H1 (cell line): ENCODE data around the gene RUNX1. TPM values are rescaled to one million over a fixed set of nuclear protein-coding genes. Genes with fewer than 3 reads are reported as not detected.

Experiments used
- CTCF ChIA-PET: fragments of 300-600 bp; sonication (Branson Sonifier 250); formaldehyde crosslinking; loops from one replicate; lab custom pipeline; 2021; ENCODE audit not compliant: partially characterized antibody; lab: Charles Lee
- POLR2A ChIA-PET: fragments of 300-600 bp; sonication (Branson Sonifier 250); formaldehyde crosslinking; loops from one replicate; lab custom pipeline; 2021; ENCODE audit warnings: inconsistent platforms; ENCODE audit not compliant: partially characterized antibody; lab: Charles Lee
- DNase-seq, 2 experiments: peaks; one replicate each; pipeline versions ENCODE4 v3.0.0 to v3.0.0-alpha.2; 2010 to 2022; ENCODE audit warnings: low spot score in 2 of 2, low read depth in 1 of 2, mixed read lengths in 1 of 2
- FAIRE-seq: peaks from 2 replicates; lab custom pipeline; 2011; peaks lifted over from hg19 to GRCh38; lab: Jason Lieb, UNC
- H2AFZ ChIP-seq: 2 replicates; pipeline ENCODE4 v1.8.1; 2012; ENCODE audit warnings: low read length, inconsistent platforms
- H2AK5ac ChIP-seq: 2 replicates; pipeline ENCODE4 v1.6.1; 2013; ENCODE audit warnings: low read depth, low read length
- H2BK120ac ChIP-seq: replicated peaks from 2 replicates; pipeline ENCODE3; 2013; ENCODE audit warnings: low read depth, low read length, inconsistent platforms
- H2BK12ac ChIP-seq: 2 replicates; pipeline ENCODE4 v1.6.1; 2013; ENCODE audit warnings: low read depth, low read length
- H2BK15ac ChIP-seq: 2 replicates; pipeline ENCODE4 v1.6.1; 2013; ENCODE audit warnings: low read length
- H2BK20ac ChIP-seq: 2 replicates; pipeline ENCODE4 v1.6.1; 2013; ENCODE audit warnings: low read length
- H2BK5ac ChIP-seq: 2 replicates; pipeline ENCODE4 v1.6.1; 2013; ENCODE audit warnings: low read depth, low read length
- H3K14ac ChIP-seq: 2 replicates; pipeline ENCODE4 v1.6.1; 2013; ENCODE audit warnings: inconsistent platforms; ENCODE audit not compliant: insufficient read length
- H3K18ac ChIP-seq: 2 replicates; pipeline ENCODE4 v1.6.1; 2013; ENCODE audit warnings: low read length; ENCODE audit errors: extremely low read depth
- H3K23ac ChIP-seq: 2 replicates; pipeline ENCODE4 v1.6.1; 2013; ENCODE audit warnings: inconsistent platforms; ENCODE audit not compliant: insufficient read length
- H3K23me2 ChIP-seq: 2 replicates; pipeline ENCODE4 v1.6.1; 2013; ENCODE audit warnings: low read depth, low read length
- H3K27ac ChIP-seq: 2 replicates; pipeline ENCODE4 v1.6.1; 2011; ENCODE audit warnings: low read depth, low read length, inconsistent platforms
- H3K27me3 ChIP-seq, 4 experiments: replicated peaks in 1 of 4; 1 replicate in 1 of 4; 2 replicates in 3 of 4; pipeline versions ENCODE4 v1.6.1 to v1.8.1; 2011 to 2013; ENCODE audit warnings: low read length in 3 of 4, mild to moderate bottlenecking in 3 of 4, inconsistent platforms in 2 of 4, mixed read lengths in 2 of 4, moderate library complexity in 1 of 4; ENCODE audit not compliant: control insufficient read depth in 3 of 4, insufficient read depth in 3 of 4; ENCODE audit errors: extremely low read depth in 1 of 4
- H3K36me3 ChIP-seq, 4 experiments: 2 replicates each; pipeline versions ENCODE4 v1.6.1 to v1.8.1; 2011 to 2013; ENCODE audit warnings: mild to moderate bottlenecking in 4 of 4, low read length in 3 of 4, moderate library complexity in 2 of 4, control low read depth in 1 of 4, inconsistent platforms in 1 of 4; ENCODE audit not compliant: insufficient read depth in 4 of 4, control insufficient read depth in 2 of 4
- H3K4ac ChIP-seq: replicated peaks from 2 replicates; pipeline ENCODE3; 2013; ENCODE audit warnings: low read length, low read depth, mixed read lengths, inconsistent platforms; ENCODE audit not compliant: insufficient read length
- H3K4me1 ChIP-seq, 4 experiments: replicated peaks in 1 of 4; 1 replicate in 1 of 4; 2 replicates in 3 of 4; pipeline versions ENCODE4 v1.6.1 to v1.8.1; 2011 to 2013; ENCODE audit warnings: low read length in 3 of 4, inconsistent platforms in 2 of 4, mixed read lengths in 1 of 4; ENCODE audit not compliant: insufficient read depth in 4 of 4, control insufficient read depth in 3 of 4
- H3K4me2 ChIP-seq, 2 experiments: 2 replicates each; pipeline versions ENCODE4 v1.6.1 to v1.8.1; 2011 to 2013; ENCODE audit warnings: low read depth in 2 of 2, low read length in 2 of 2, control low read depth in 1 of 2, inconsistent platforms in 1 of 2, mild to moderate bottlenecking in 1 of 2; ENCODE audit not compliant: insufficient read depth in 1 of 2
- H3K4me3 ChIP-seq, 4 experiments: fragments of 200-600, 300-600 bp in 1 of 4; sonication (generic), shearing (Covaris generic), sonication (Bioruptor Twin) in 1 of 4; 2 replicates each; pipeline versions ENCODE4 v1.5.1 to v1.8.1; 2011 to 2016; ENCODE audit warnings: low read length in 4 of 4, low read depth in 3 of 4, control low read depth in 2 of 4, inconsistent platforms in 2 of 4, mild to moderate bottlenecking in 2 of 4, mixed read lengths in 1 of 4, moderate library complexity in 1 of 4; ENCODE audit not compliant: insufficient read depth in 2 of 4; ENCODE audit errors: extremely low read depth in 1 of 4
- H3K56ac ChIP-seq: replicated peaks from 2 replicates; pipeline ENCODE3; 2013; ENCODE audit warnings: low read depth, mild to moderate bottlenecking, mixed read lengths, low read length, inconsistent platforms; ENCODE audit not compliant: insufficient read length
- H3K79me1 ChIP-seq: 2 replicates; pipeline ENCODE4 v1.6.1; 2013; ENCODE audit warnings: low read depth, low read length, control low read depth
- H3K79me2 ChIP-seq, 2 experiments: 2 replicates each; pipeline versions ENCODE4 v1.6.1 to v1.8.1; 2012 to 2013; ENCODE audit warnings: low read length in 2 of 2, mild to moderate bottlenecking in 2 of 2, inconsistent platforms in 1 of 2; ENCODE audit not compliant: insufficient read depth in 2 of 2, control insufficient read depth in 1 of 2
- H3K9ac ChIP-seq, 4 experiments: replicated peaks in 1 of 4; 1 replicate in 1 of 4; 2 replicates in 3 of 4; pipeline versions ENCODE4 v1.6.1 to v1.8.1; 2011 to 2013; ENCODE audit warnings: low read depth in 3 of 4, low read length in 3 of 4, control low read depth in 2 of 4, mild to moderate bottlenecking in 2 of 4, moderate library complexity in 2 of 4, inconsistent platforms in 1 of 4; ENCODE audit errors: extremely low read depth in 1 of 4
- H3K9me3 ChIP-seq, 2 experiments: 2 replicates each; pipeline versions ENCODE4 v1.6.1 to v1.8.1; 2012 to 2013; ENCODE audit warnings: mild to moderate bottlenecking in 2 of 2, moderate library complexity in 2 of 2, control low read depth in 1 of 2, inconsistent platforms in 1 of 2, low read depth in 1 of 2, low read length in 1 of 2, mixed read lengths in 1 of 2; ENCODE audit not compliant: insufficient read depth in 2 of 2
- H4K20me1 ChIP-seq, 2 experiments: replicated peaks in 1 of 2; 2 replicates each; pipeline versions ENCODE3 to v1.8.1; 2011 to 2013; ENCODE audit warnings: inconsistent platforms in 2 of 2, low read length in 2 of 2, mild to moderate bottlenecking in 1 of 2; ENCODE audit not compliant: insufficient read depth in 2 of 2, control insufficient read depth in 1 of 2
- H4K5ac ChIP-seq: 2 replicates; pipeline ENCODE4 v1.6.1; 2013; ENCODE audit warnings: low read length, low read depth, mixed read lengths, inconsistent platforms; ENCODE audit not compliant: insufficient read length
- H4K8ac ChIP-seq: 2 replicates; pipeline ENCODE4 v1.8.0; 2013; ENCODE audit warnings: mild to moderate bottlenecking, moderate library complexity, low read length, inconsistent platforms; ENCODE audit not compliant: insufficient read depth; ENCODE audit errors: extremely low read depth
- H4K91ac ChIP-seq: replicated peaks from 2 replicates; pipeline ENCODE3; 2013; ENCODE audit warnings: low read length, mixed read lengths, inconsistent platforms; ENCODE audit not compliant: insufficient read length
- BCL11A ChIP-seq, 2 experiments: IDR thresholded peaks; one replicate each; pipeline ENCODE4 v1.6.1; 2011; ENCODE audit warnings: low read depth in 2 of 2, low read length in 2 of 2, mild to moderate bottlenecking in 2 of 2
- JUND ChIP-seq: IDR thresholded peaks from 2 replicates; pipeline ENCODE4 v1.6.1; 2011; ENCODE audit warnings: mild to moderate bottlenecking, improper control_type of control experiment, low read length
- POLR2A ChIP-seq, 2 experiments: IDR thresholded peaks; 1 replicate in 1 of 2; 2 replicates in 1 of 2; pipeline ENCODE4 v1.6.1; 2011; ENCODE audit warnings: low read depth in 2 of 2, low read length in 2 of 2, mild to moderate bottlenecking in 2 of 2; ENCODE audit errors: control extremely low read depth in 1 of 2
- RAD21 ChIP-seq, 2 experiments: IDR thresholded peaks in 1 of 2; conservative IDR thresholded peaks in 1 of 2; 2 replicates each; pipeline ENCODE4 v1.6.1; 2011; ENCODE audit warnings: low read depth in 2 of 2, low read length in 2 of 2, improper control_type of control experiment in 1 of 2, inconsistent platforms in 1 of 2, mild to moderate bottlenecking in 1 of 2, moderate library complexity in 1 of 2
- RNF2 ChIP-seq: fragments of 200-900, 300-1000 bp; sonication (generic); IDR thresholded peaks from 2 replicates; pipeline ENCODE4 v1.7.1; 2016; ENCODE audit warnings: borderline replicate concordance, low read depth, mild to moderate bottlenecking, antibody characterized with exemption, low read length; ENCODE audit not compliant: poor library complexity, severe bottlenecking; ENCODE audit errors: missing control alignments
- SP2 ChIP-seq: IDR thresholded peaks from 2 replicates; pipeline ENCODE4 v1.6.1; 2012; ENCODE audit warnings: mild to moderate bottlenecking, low read length, inconsistent platforms
- SRF ChIP-seq: IDR thresholded peaks from 2 replicates; pipeline ENCODE4 v1.6.1; 2011; ENCODE audit warnings: mild to moderate bottlenecking, low read depth, low read length, moderate library complexity
- TAF7 ChIP-seq: optimal IDR thresholded peaks from 2 replicates; pipeline ENCODE3; 2011; ENCODE audit warnings: low read depth, mild to moderate bottlenecking, inconsistent platforms, low read length, moderate library complexity, borderline replicate concordance
- WGBS, 2 experiments: shearing (Covaris generic) in 1 of 2; methylation state at CpG; one replicate each; pipeline versions ENCODE4 v1.1.6 to v1.1.7; 2013 to 2015; ENCODE audit warnings: low lambda C conversion rate in 2 of 2, mixed read lengths in 2 of 2, inconsistent platforms in 1 of 2, low coverage in 1 of 2, missing lambda C conversion rate in 1 of 2; ENCODE audit not compliant: insufficient replicate concordance in 2 of 2, insufficient coverage in 1 of 2, insufficient read length in 1 of 2; ENCODE audit errors: extremely low coverage in 1 of 2, missing lambda C conversion rate in 1 of 2; 5-methylcytosine and 5-hydroxymethylcytosine counted together
- polyA plus RNA-seq, 7 experiments: library from polyadenylated mRNA; depleted of rRNA in 3 of 7; stranded (reverse) in 5 of 7; unstranded in 2 of 7; fragments of >200 nt in 5 of 7; fragments of 200-250 nt in 2 of 7; gene quantifications; 1 replicate in 5 of 7; 2 replicates in 1 of 7; 4 replicates in 1 of 7; pipeline versions ENCODE4 v1.2.1 to v1.2.3, GENCODE V29; 2011 to 2013; ENCODE audit warnings: missing spikeins in 2 of 7, mixed read lengths in 2 of 7
- total RNA-seq: library from RNA; stranded (reverse); fragmentation: NEBNext Ultra II Directional; extraction: Animal tissue kit (Norgen Biotek cat#: 25700); gene quantifications from 2 replicates; pipeline ENCODE4 v1.2.1, GENCODE V29; 2021
- TF ChIP-seq, protein P1 (sequence below), 3 experiments: IDR thresholded peaks; 1 replicate in 2 of 3; 2 replicates in 1 of 3; pipeline versions ENCODE4 v1.5.1 to v1.6.1; 2011; ENCODE audit warnings: low read length in 3 of 3, mild to moderate bottlenecking in 3 of 3, inconsistent platforms in 2 of 3, low read depth in 1 of 3, moderate library complexity in 1 of 3; ENCODE audit not compliant: insufficient read depth in 1 of 3; ENCODE audit errors: control extremely low read depth in 1 of 3

RUNX1 gene
- total and polyA plus RNA-seq, 2 of the 8 experiments (the other 6 are each of a cell fraction or from before 2014, with no cell fraction given), result 0.20 to 0.60 TPM

- H3K23ac ChIP-seq, result no peak overlapping the region
- no peak overlapping the region for H2BK15ac ChIP-seq
- no peak overlapping the region for H3K4me3 ChIP-seq
- H3K4me2 ChIP-seq, result no peak overlapping the region
- H3K79me2 ChIP-seq, result no peaks in the 10 kb centered on the region
- FAIRE-seq (no peak), DNase-seq (no peak)
- ChIA-PET POLR2A (no interaction called here), CTCF (interaction anchor here (1.7 kb wide), 1 partner anchor 10 kb away, joined by 3 read pairs; no protein-coding TSS in a partner anchor)
- H2AFZ ChIP-seq, result peak overlapping the region; percentile 24; the same call in 1 of the 2 replicates
- 72% methylated on average over 8 of the region's 8 CpGs; no CpG with 5 or more reads in 1 of the 2 experiments for WGBS, 2 experiments
- H4K8ac ChIP-seq, result no peak overlapping the region
- no peaks in the 10 kb centered on the region for H3K9me3 ChIP-seq
- H4K91ac ChIP-seq, result no peak overlapping the region
- H3K4me1 ChIP-seq, result peaks cover 0 to 3% (median 0%) of the 10 kb centered on the region in 4 experiments; a peak in 1 of 7 replicates
- no peak overlapping the region for H3K9ac ChIP-seq
- no peaks in the 10 kb centered on the region for H4K20me1 ChIP-seq
- H2BK12ac ChIP-seq, result no peak overlapping the region
- no peak overlapping the region for H2AK5ac ChIP-seq
- no peak overlapping the region for H2BK5ac ChIP-seq
- no peak overlapping the region for H2BK120ac ChIP-seq
- H3K27ac ChIP-seq, result no peak overlapping the region
- no peak overlapping the region for H3K4ac ChIP-seq
- H3K23me2 ChIP-seq, result peaks cover 5% of the 10 kb centered on the region; the same call in 1 of the 2 replicates
- H3K79me1 ChIP-seq, result no peaks in the 10 kb centered on the region
- H3K36me3 ChIP-seq, result no peaks in the 10 kb centered on the region
- H2BK20ac ChIP-seq, result no peak overlapping the region
- no peak overlapping the region for H3K56ac ChIP-seq
- H3K18ac ChIP-seq, result no peak overlapping the region
- H3K27me3 ChIP-seq, result no peaks in the 10 kb centered on the region
- H4K5ac ChIP-seq, result no peak overlapping the region
- H3K14ac ChIP-seq, result no peak overlapping the region
- TF ChIP-seq RNF2 (no peak), SRF (no peak), POLR2A (IDR thresholded peaks at IDR 0.05; ENCODE audit: control extremely low read depth in 1 of 2, low read depth in 2 of 2, low read length in 2 of 2) (no peak), RAD21 (IDR thresholded peaks at IDR 0.05 in 1 of 2, conservative IDR thresholded peaks at IDR 0.05 in 1 of 2; ENCODE audit: low read depth in 2 of 2, low read length in 2 of 2) (no peak), SP2 (no peak), BCL11A (IDR thresholded peaks at IDR 0.05; ENCODE audit: low read depth in 2 of 2, low read length in 2 of 2) (no peak), JUND (no peak), TAF7 (no peak)
- TF ChIP-seq, protein P1, sequence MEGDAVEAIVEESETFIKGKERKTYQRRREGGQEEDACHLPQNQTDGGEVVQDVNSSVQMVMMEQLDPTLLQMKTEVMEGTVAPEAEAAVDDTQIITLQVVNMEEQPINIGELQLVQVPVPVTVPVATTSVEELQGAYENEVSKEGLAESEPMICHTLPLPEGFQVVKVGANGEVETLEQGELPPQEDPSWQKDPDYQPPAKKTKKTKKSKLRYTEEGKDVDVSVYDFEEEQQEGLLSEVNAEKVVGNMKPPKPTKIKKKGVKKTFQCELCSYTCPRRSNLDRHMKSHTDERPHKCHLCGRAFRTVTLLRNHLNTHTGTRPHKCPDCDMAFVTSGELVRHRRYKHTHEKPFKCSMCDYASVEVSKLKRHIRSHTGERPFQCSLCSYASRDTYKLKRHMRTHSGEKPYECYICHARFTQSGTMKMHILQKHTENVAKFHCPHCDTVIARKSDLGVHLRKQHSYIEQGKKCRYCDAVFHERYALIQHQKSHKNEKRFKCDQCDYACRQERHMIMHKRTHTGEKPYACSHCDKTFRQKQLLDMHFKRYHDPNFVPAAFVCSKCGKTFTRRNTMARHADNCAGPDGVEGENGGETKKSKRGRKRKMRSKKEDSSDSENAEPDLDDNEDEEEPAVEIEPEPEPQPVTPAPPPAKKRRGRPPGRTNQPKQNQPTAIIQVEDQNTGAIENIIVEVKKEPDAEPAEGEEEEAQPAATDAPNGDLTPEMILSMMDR (IDR thresholded peaks at IDR 0.05; ENCODE audit: control extremely low read depth in 1 of 3, insufficient read depth in 1 of 3, low read depth in 1 of 3, low read length in 3 of 3), result no peak
These were observed 52.6 kb downstream of the RUNX1 start for GRCh38 chr21:34996304-34997101.
